A673 (cell line): ENCODE measurements around the gene GSTM3. TPM values are rescaled to one million over a fixed set of nuclear protein-coding genes. Genes with fewer than 3 reads are reported as not detected.

Experiments used
- BruUV-seq: library from RNA; stranded (reverse); fragments of 400-500 nt; replicated peaks from 2 replicates; lab custom pipeline; 2021; lab: Mats Ljungman, UMichigan
- CTCF ChIA-PET: fragments of 300-600 bp; sonication (Branson Sonifier 250); formaldehyde crosslinking; loops from one replicate; lab custom pipeline; 2022; ENCODE audit warnings: antibody characterized with exemption; lab: Charles Lee
- POLR2A ChIA-PET: fragments of 300-600 bp; sonication (Branson Sonifier 250); formaldehyde crosslinking; loops from one replicate; lab custom pipeline; 2022; ENCODE audit warnings: antibody characterized with exemption; ENCODE audit not compliant: low non-redundant PET; lab: Charles Lee
- DNase-seq: peaks from one replicate; pipeline ENCODE4 v3.0.0-alpha.2; 2015; ENCODE audit warnings: low spot score
- H3K27ac ChIP-seq: fragments of 200-600 bp; sonication (generic); 2 replicates; pipeline ENCODE4 v1.5.1; 2016; ENCODE audit warnings: mixed run types, low read depth, mild to moderate bottlenecking, mixed read lengths, antibody characterized with exemption, low read length; ENCODE audit not compliant: poor library complexity, severe bottlenecking
- H3K27me3 ChIP-seq: fragments of 200-600 bp; sonication (generic); replicated peaks from 2 replicates; pipeline ENCODE4 v1.6.1; 2017; ENCODE audit warnings: mixed run types, low read depth, mild to moderate bottlenecking, mixed read lengths, antibody characterized with exemption, low read length; ENCODE audit not compliant: insufficient read depth, poor library complexity
- H3K36me3 ChIP-seq: fragments of 200-600 bp; sonication (generic); 2 replicates; pipeline ENCODE4 v1.6.1; 2016; ENCODE audit warnings: mixed run types, mild to moderate bottlenecking, mixed read lengths, antibody characterized with exemption, low read length; ENCODE audit not compliant: insufficient read depth, poor library complexity, severe bottlenecking
- H3K4me1 ChIP-seq: fragments of 200-600 bp; sonication (generic); 2 replicates; pipeline ENCODE4 v1.6.1; 2017; ENCODE audit warnings: mixed run types, mild to moderate bottlenecking, mixed read lengths, antibody characterized with exemption, low read length; ENCODE audit not compliant: insufficient read depth, poor library complexity, severe bottlenecking
- H3K4me3 ChIP-seq: fragments of 200-600 bp; sonication (generic); 2 replicates; pipeline ENCODE4 v1.5.1; 2016; ENCODE audit warnings: low read depth, mixed run types, mild to moderate bottlenecking, mixed read lengths, low read length; ENCODE audit not compliant: poor library complexity, severe bottlenecking
- H3K9me3 ChIP-seq: fragments of 200-600 bp; sonication (generic); 2 replicates; pipeline ENCODE4 v1.6.1; 2016; ENCODE audit warnings: mixed run types, low read depth, mild to moderate bottlenecking, mixed read lengths, antibody characterized with exemption, low read length; ENCODE audit not compliant: poor library complexity, severe bottlenecking
- CTCF ChIP-seq: fragments of 300-800, 200-600 bp; sonication (generic); conservative IDR thresholded peaks from 2 replicates; pipeline ENCODE4 v1.5.1; 2017; ENCODE audit warnings: low read depth, mild to moderate bottlenecking, antibody characterized with exemption, low read length, moderate library complexity, mixed read lengths
- EZH2 ChIP-seq: fragments of 200-600 bp; sonication (generic); IDR thresholded peaks from 2 replicates; pipeline ENCODE4 v1.6.1; 2017; ENCODE audit warnings: borderline replicate concordance, low read depth, mild to moderate bottlenecking, mixed read lengths, antibody characterized with exemption, low read length; ENCODE audit not compliant: poor library complexity, severe bottlenecking
- intact Hi-C: fragments of 100-400 bp; cut with micrococcal nuclease; formaldehyde crosslinking; loops from one replicate; pipeline ENCODE4 v1.10.0; 2022; ENCODE audit not compliant: unreplicated experiment
- total RNA-seq: library from RNA; stranded (reverse); gene quantifications from 2 replicates; pipeline ENCODE4 v1.2.3, GENCODE V29; 2021

The GSTM3 gene
- total RNA-seq, 1 experiment from 2014 or later = 72.2 TPM

DNA sequence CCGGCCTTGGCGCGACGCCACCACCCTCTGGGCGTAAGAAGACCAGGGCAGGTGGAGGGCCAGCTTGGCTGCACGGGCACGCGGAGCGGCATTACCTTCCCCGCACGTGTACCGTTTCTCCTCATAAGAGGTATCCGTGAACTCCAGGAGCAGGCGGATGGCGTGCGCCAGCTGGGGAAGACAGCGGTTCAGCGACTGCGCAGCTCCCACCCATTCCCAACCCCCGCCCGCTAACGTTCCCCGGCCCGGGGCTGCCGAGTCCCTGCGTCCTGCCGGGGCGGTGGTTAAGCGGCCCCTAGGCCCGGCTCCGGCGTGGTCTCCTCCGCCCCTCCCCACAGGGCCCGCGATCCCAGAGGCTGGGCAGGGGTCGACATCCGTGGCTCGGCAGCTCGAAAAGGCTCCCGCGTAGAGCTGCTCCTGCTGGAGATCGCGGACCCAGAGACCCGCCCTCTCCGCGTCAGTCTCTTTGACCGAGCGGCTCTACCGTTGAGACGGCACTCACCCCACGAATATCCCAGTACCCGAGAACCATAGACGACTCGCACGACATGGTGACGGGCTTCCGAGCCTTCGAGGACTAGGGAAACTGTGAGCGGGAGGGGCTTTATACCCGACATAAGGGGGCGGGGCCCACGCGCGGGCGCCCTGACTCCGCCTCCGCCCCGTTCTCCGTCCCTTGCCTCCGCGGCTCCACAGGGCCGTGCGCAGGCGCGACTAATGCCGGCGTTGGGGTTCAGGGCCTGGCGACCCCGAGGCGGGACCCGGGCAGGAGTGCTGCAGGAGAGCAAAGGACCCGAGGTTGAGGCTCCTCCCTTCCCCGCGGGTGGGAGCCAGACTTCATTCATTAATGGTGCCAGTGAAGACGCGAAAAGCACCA is 862 bp downstream of the GSTM3 start:
- intact Hi-C loops = no loop called here
- CTCF ChIA-PET = no interaction called here
- Histone ChIP-seq H3K4me3 (peak overlapping the region; percentile 74), H3K27me3 (no peaks in the 10 kb centered on the region), H3K36me3 (peaks cover 15% of the 10 kb centered on the region), H3K4me1 (no peaks in the 10 kb centered on the region), H3K27ac (peak overlapping the region; percentile 77), H3K9me3 (no peaks in the 10 kb centered on the region)
- TF ChIP-seq CTCF = no peak
- no peak for TF ChIP-seq EZH2
- POLR2A ChIA-PET = interaction anchor here (0.8 kb wide), 1 partner anchor 20 kb away, joined by 4 read pairs; no protein-coding TSS in a partner anchor
- DNase-seq = peak; percentile 86
- BruUV-seq = no TSS peak

GRCh38 chr1:109733236-109733870 is 7.5 kb downstream of the GSTM3 start:
- Histone ChIP-seq H3K9me3 (no peaks in the 10 kb centered on the region), H3K36me3 (peaks cover 15% of the 10 kb centered on the region), H3K27ac (no peak overlapping the region), H3K4me1 (peaks cover 13% of the 10 kb centered on the region), H3K27me3 (no peaks in the 10 kb centered on the region), H3K4me3 (no peak overlapping the region)
- intact Hi-C loops = no loop called here
- no TSS peak for BruUV-seq
- TF ChIP-seq EZH2 (no peak), CTCF (no peak)
- POLR2A ChIA-PET = no interaction called here
- CTCF ChIA-PET = no interaction called here
- no peak for DNase-seq

GRCh38 chr1:109732390-109732881 is 8.4 kb downstream of the GSTM3 start:
- POLR2A ChIA-PET = no interaction called here
- Histone ChIP-seq H3K36me3 (peaks cover 7% of the 10 kb centered on the region), H3K27me3 (no peaks in the 10 kb centered on the region), H3K4me3 (no peak overlapping the region), H3K27ac (no peak overlapping the region), H3K4me1 (peaks cover 13% of the 10 kb centered on the region), H3K9me3 (no peaks in the 10 kb centered on the region)
- TF ChIP-seq CTCF (no peak), EZH2 (no peak)
- intact Hi-C loops = no loop called here
- BruUV-seq = no TSS peak
- CTCF ChIA-PET = no interaction called here
- no peak for DNase-seq
